DND-41 (cell line): ENCODE data around the gene DPF3.

Experiments
- ATAC-seq: fragments of 200-7000 bp; cut with Tn5 transposase; 3 replicates; pipeline ENCODE4 v1.9.1; 2021; ENCODE audit warnings: low read depth; ENCODE audit not compliant: insufficient read depth
- DNase-seq: peaks from one replicate; pipeline ENCODE4 v3.0.0-alpha.2; 2020
- H2AFZ ChIP-seq: 2 replicates; pipeline ENCODE4 v1.6.0; 2012; ENCODE audit warnings: low read depth, low read length
- H3K27ac ChIP-seq: 2 replicates; pipeline ENCODE4 v1.5.1; 2012; ENCODE audit warnings: low read length, inconsistent platforms
- H3K27me3 ChIP-seq: fragments of 200-600 bp; sonication (generic); 2 replicates; pipeline ENCODE4 v1.6.0; 2012; ENCODE audit warnings: low read length, mild to moderate bottlenecking, inconsistent platforms; ENCODE audit not compliant: insufficient read depth, poor library complexity
- H3K36me3 ChIP-seq: 2 replicates; pipeline ENCODE4 v1.5.1; 2012; ENCODE audit warnings: low read length, inconsistent platforms; ENCODE audit not compliant: insufficient read depth
- H3K4me1 ChIP-seq: 2 replicates; pipeline ENCODE4 v1.5.1; 2012; ENCODE audit warnings: mild to moderate bottlenecking, low read length; ENCODE audit not compliant: insufficient read depth
- H3K4me2 ChIP-seq: 2 replicates; pipeline ENCODE4 v1.6.0; 2012; ENCODE audit warnings: mild to moderate bottlenecking, moderate library complexity, low read length, inconsistent platforms; ENCODE audit not compliant: insufficient read depth
- H3K4me3 ChIP-seq, 2 experiments: fragments of 200-600 bp in 1 of 2; shearing (Covaris generic) in 1 of 2; 2 replicates each; pipeline ENCODE4 v1.5.1; 2012 to 2016; ENCODE audit warnings: inconsistent platforms in 2 of 2, low read length in 2 of 2, mild to moderate bottlenecking in 2 of 2, low read depth in 1 of 2, moderate library complexity in 1 of 2
- H3K79me2 ChIP-seq: 2 replicates; pipeline ENCODE4 v1.6.0; 2012; ENCODE audit warnings: low read length, inconsistent platforms; ENCODE audit not compliant: insufficient read depth
- H3K9ac ChIP-seq: 2 replicates; pipeline ENCODE4 v1.6.0; 2012; ENCODE audit warnings: low read depth, mild to moderate bottlenecking, inconsistent platforms, low read length, moderate library complexity
- H3K9me3 ChIP-seq: 2 replicates; pipeline ENCODE4 v1.5.1; 2012; ENCODE audit warnings: low read length, moderate library complexity, mild to moderate bottlenecking, inconsistent platforms; ENCODE audit not compliant: insufficient read depth, severe bottlenecking
- H4K20me1 ChIP-seq: 2 replicates; pipeline ENCODE4 v1.6.0; 2012; ENCODE audit warnings: low read length; ENCODE audit not compliant: insufficient read depth
- CTCF ChIP-seq: IDR thresholded peaks from 2 replicates; pipeline ENCODE4 v1.5.1; 2012; ENCODE audit warnings: borderline replicate concordance, low read length, moderate library complexity, mild to moderate bottlenecking; ENCODE audit not compliant: poor library complexity, severe bottlenecking; ENCODE audit errors: extremely low read depth
- EZH2 ChIP-seq: IDR thresholded peaks from 3 replicates; pipeline ENCODE4 v1.6.1; 2012; ENCODE audit warnings: borderline replicate concordance, low read depth, mild to moderate bottlenecking, moderate library complexity, low read length, inconsistent platforms; ENCODE audit not compliant: severe bottlenecking

Gene DPF3

GRCh38 chr14:72632727-72633126, 261.2 kb downstream of the DPF3 start:
- TF ChIP-seq CTCF, result no peak
- TF ChIP-seq EZH2, result no peak
- no peak overlapping the region for H3K4me3 ChIP-seq
- no peak overlapping the region for H3K27ac ChIP-seq
- DNase-seq (no peak), ATAC-seq (no peak)
- no peak overlapping the region for H3K4me2 ChIP-seq
- no peaks in the 10 kb centered on the region for H4K20me1 ChIP-seq
- H3K36me3 ChIP-seq, result no peaks in the 10 kb centered on the region
- H3K79me2 ChIP-seq, result no peaks in the 10 kb centered on the region
- H3K27me3 ChIP-seq, result peaks cover 8% of the 10 kb centered on the region
- H2AFZ ChIP-seq, result no peak overlapping the region
- H3K9me3 ChIP-seq, result no peaks in the 10 kb centered on the region
- no peak overlapping the region for H3K9ac ChIP-seq
- H3K4me1 ChIP-seq, result no peaks in the 10 kb centered on the region

- H3K4me2 ChIP-seq, result no peak overlapping the region
- no peak overlapping the region for H2AFZ ChIP-seq
- peaks cover 8% of the 10 kb centered on the region for H3K27me3 ChIP-seq
- ATAC-seq, result no peak
- H3K4me3 ChIP-seq, result no peak overlapping the region
- no peak overlapping the region for H3K27ac ChIP-seq
- no peak for DNase-seq
- H3K79me2 ChIP-seq, result no peaks in the 10 kb centered on the region
- H3K4me1 ChIP-seq, result no peaks in the 10 kb centered on the region
- H3K36me3 ChIP-seq, result no peaks in the 10 kb centered on the region
- H4K20me1 ChIP-seq, result no peaks in the 10 kb centered on the region
- H3K9me3 ChIP-seq, result no peaks in the 10 kb centered on the region
- TF ChIP-seq CTCF, result no peak
- H3K9ac ChIP-seq, result no peak overlapping the region
These were observed 262.5 kb downstream of the DPF3 start for GRCh38 chr14:72631401-72631800.

GRCh38 chr14:72630374-72630773, 263.5 kb downstream of the DPF3 start:
- H3K9ac ChIP-seq, result no peak overlapping the region
- TF ChIP-seq EZH2 (no peak), CTCF (no peak)
- H3K79me2 ChIP-seq, result no peaks in the 10 kb centered on the region
- peaks cover 8% of the 10 kb centered on the region for H3K27me3 ChIP-seq
- H3K9me3 ChIP-seq, result no peaks in the 10 kb centered on the region
- no peak for DNase-seq
- no peak overlapping the region for H3K4me2 ChIP-seq
- no peak overlapping the region for H3K4me3 ChIP-seq
- no peaks in the 10 kb centered on the region for H3K4me1 ChIP-seq
- H2AFZ ChIP-seq, result no peak overlapping the region
- H3K27ac ChIP-seq, result no peak overlapping the region
- no peak for ATAC-seq
- no peaks in the 10 kb centered on the region for H3K36me3 ChIP-seq
- no peaks in the 10 kb centered on the region for H4K20me1 ChIP-seq

GRCh38 chr14:72629534-72629933, 264.4 kb downstream of the DPF3 start:
- no peak overlapping the region for H3K4me2 ChIP-seq
- TF ChIP-seq EZH2, result no peak
- no peak for TF ChIP-seq CTCF

More at GRCh38 chr14:72629534-72629933, 264.4 kb downstream of the DPF3 start:
- Histone ChIP-seq H3K27ac (no peak overlapping the region), H3K79me2 (no peaks in the 10 kb centered on the region), H3K9ac (no peak overlapping the region), H2AFZ (no peak overlapping the region), H3K27me3 (peaks cover 8% of the 10 kb centered on the region), H3K4me3 (no peak overlapping the region), H4K20me1 (no peaks in the 10 kb centered on the region), H3K9me3 (no peaks in the 10 kb centered on the region), H3K36me3 (no peaks in the 10 kb centered on the region), H3K4me1 (no peaks in the 10 kb centered on the region)
- ATAC-seq (no peak), DNase-seq (no peak)
